ENCODE results near the gene NBAS. TPM values are rescaled to one million over a fixed set of nuclear protein-coding genes. Genes with fewer than 3 reads are reported as not detected.

Gene NBAS
- total and polyA plus RNA-seq, 9 of the 15 experiments (the other 6 are each of a cell fraction or from before 2014, with no cell fraction given), result 15.3 to 94.4 (median 69.9) TPM

- ATAC-seq (no peak), DNase-seq (ENCODE audit: extremely low read depth in 1 of 4, low spot score in 3 of 4) (no peak), FAIRE-seq (no peak)
- Histone ChIP-seq H3K36me3 (ENCODE audit: control insufficient read depth, insufficient read depth, low read length) (no peaks in the 10 kb centered on the region), H3K9ac (ENCODE audit: insufficient read depth in 1 of 2, low read depth in 2 of 2, low read length in 2 of 2) (no peak overlapping the region), H3K4me3 (no peak overlapping the region), H3K4me1 (replicated peaks in 1 of 2; ENCODE audit: control insufficient read depth in 2 of 2, insufficient read depth in 2 of 2, low read length in 2 of 2) (no peaks in the 10 kb centered on the region), H3K9me1 (ENCODE audit: control insufficient read depth, insufficient read depth, low read length) (no peaks in the 10 kb centered on the region), H3K79me2 (ENCODE audit: control insufficient read depth, insufficient read depth, low read length) (no peaks in the 10 kb centered on the region), H3K4me2 (ENCODE audit: insufficient read depth, low read length) (no peak overlapping the region), H2AFZ (ENCODE audit: low read depth, low read length) (no peak overlapping the region), H3K27ac (ENCODE audit: extremely low read depth, low read depth, low read length) (no peak overlapping the region), H3K27me3 (ENCODE audit: control insufficient read depth in 2 of 2, insufficient read depth in 2 of 2, low read length in 2 of 2) (peaks cover 13 to 25% of the 10 kb centered on the region in 2 experiments; a peak in 4 of 5 replicates), H4K20me1 (replicated peaks; ENCODE audit: control insufficient read depth, insufficient read depth, low read length) (no peaks in the 10 kb centered on the region), H3K9me3 (replicated peaks; ENCODE audit: control insufficient read depth, insufficient read depth, low read depth, low read length) (no peaks in the 10 kb centered on the region)
- POLR2A ChIA-PET, result interaction anchor here (1.2 kb wide), 1 partner anchor 10 kb away, joined by 3 read pairs; no protein-coding TSS in a partner anchor
- 6% methylated on average over 9 of the region's 10 CpGs for WGBS (ENCODE audit: insufficient coverage, low coverage, missing lambda C conversion rate)
- intact Hi-C loops (cut with micrococcal nuclease), result no loop called here
- no TSS peak for BruUV-seq (replicated peaks)
- in situ Hi-C loops (cut with MboI), result no loop called here
- CTCF ChIA-PET (ENCODE audit: low intra/inter-chr PET ratio), result no interaction called here
- TF ChIP-seq ZNF318 (IDR thresholded peaks at IDR 0.05; ENCODE audit: borderline replicate concordance in 1 of 2, low read depth in 1 of 2) (no peak), CREB5 (CRISPR knock-in tag; IDR thresholded peaks at IDR 0.05) (no peak), USF1 (CRISPR knock-in tag; IDR thresholded peaks at IDR 0.05) (no peak), ZNF384 (IDR thresholded peaks at IDR 0.05; ENCODE audit: low read depth, low read length) (no peak), ZNF124 (CRISPR knock-in tag; IDR thresholded peaks at IDR 0.05) (no peak), ZNF766 (CRISPR knock-in tag; conservative IDR thresholded peaks at IDR 0.05) (no peak), ZNF449 (CRISPR knock-in tag; IDR thresholded peaks at IDR 0.05) (no peak), HDAC6 (IDR thresholded peaks at IDR 0.05; ENCODE audit: low read depth, low read length) (no peak), PTBP1 (IDR thresholded peaks at IDR 0.05; ENCODE audit: low read depth, low read length) (no peak), GABPB2 (CRISPR knock-in tag; conservative IDR thresholded peaks at IDR 0.05) (no peak)
These were observed 432.3 kb downstream of the NBAS start for GRCh38 chr2:15128846-15129245.

Data from K562 (cell line).